ENCODE measurements around the gene TOPAZ1.

GRCh38 chr3:44339181-44340057 lies 97.7 kb downstream of the TOPAZ1 start:
- TF ChIP-seq CTCF (IDR thresholded peaks at IDR 0.05): no peak
- no peak for TF ChIP-seq EZH2 (IDR thresholded peaks at IDR 0.05)
- no peak for TF ChIP-seq EZH2phosphoT487 (IDR thresholded peaks at IDR 0.05)

All from neural progenitor cell (in vitro differentiated cells).